Glutamatergic neuron (in vitro differentiated cells): Measurements from ENCODE around the gene FKBP5. TPM values are rescaled to one million over a fixed set of nuclear protein-coding genes. Genes with fewer than 3 reads are reported as not detected.

Source experiments
- DNase-seq: peaks from one replicate; pipeline ENCODE4 v3.0.0; 2022
- H3K27ac Mint-ChIP-seq: one replicate; pipeline ENCODE4 v1.8.0; 2020; ENCODE audit warnings: mild to moderate bottlenecking, mixed read lengths, inconsistent platforms; ENCODE audit not compliant: unreplicated experiment
- H3K27me3 Mint-ChIP-seq: one replicate; pipeline ENCODE4 v1.8.0; 2020; ENCODE audit warnings: mild to moderate bottlenecking, moderate library complexity, mixed read lengths, inconsistent platforms; ENCODE audit not compliant: unreplicated experiment
- H3K36me3 Mint-ChIP-seq: one replicate; pipeline ENCODE4 v1.8.0; 2020; ENCODE audit warnings: mild to moderate bottlenecking, mixed read lengths, inconsistent platforms; ENCODE audit not compliant: unreplicated experiment
- H3K4me1 Mint-ChIP-seq: one replicate; pipeline ENCODE4 v1.8.0; 2020; ENCODE audit warnings: mild to moderate bottlenecking, low read depth, mixed read lengths, inconsistent platforms; ENCODE audit not compliant: unreplicated experiment
- H3K4me3 Mint-ChIP-seq: one replicate; pipeline ENCODE4 v1.8.0; 2020; ENCODE audit warnings: mild to moderate bottlenecking, mixed read lengths, inconsistent platforms; ENCODE audit not compliant: unreplicated experiment
- H3K9me3 Mint-ChIP-seq: one replicate; pipeline ENCODE4 v1.8.0; 2020; ENCODE audit warnings: mild to moderate bottlenecking, moderate library complexity, mixed read lengths, inconsistent platforms; ENCODE audit not compliant: unreplicated experiment
- CTCF ChIP-seq: fragments of 200-600 bp; sonication (generic); IDR thresholded peaks from one replicate; pipeline ENCODE4 v1.5.0; 2021; ENCODE audit not compliant: partially characterized antibody, unreplicated experiment
- total RNA-seq: library from RNA; stranded (reverse); fragmentation: NEBNext Ultra II Directional; extraction: Animal tissue kit (Norgen Biotek cat#: 25700); gene quantifications from one replicate; pipeline ENCODE4 v1.2.1, GENCODE V29; 2021; ENCODE audit not compliant: unreplicated experiment

Gene FKBP5
- total RNA-seq, 1 donor from 2014 or later, result 10.6 TPM

GRCh38 chr6:35651244-35651643 is 37.5 kb downstream of the FKBP5 start:
- H3K36me3 Mint-ChIP-seq, result no peaks in the 10 kb centered on the region
- peaks cover 1% of the 10 kb centered on the region for H3K27me3 Mint-ChIP-seq

GRCh38 chr6:35650015-35650414 is 38.7 kb downstream of the FKBP5 start:
- Mint-ChIP-seq H3K9me3 (no peaks in the 10 kb centered on the region), H3K36me3 (no peaks in the 10 kb centered on the region), H3K27me3 (peaks cover 1% of the 10 kb centered on the region), H3K4me1 (peaks cover 2% of the 10 kb centered on the region), H3K27ac (no peak overlapping the region), H3K4me3 (no peak overlapping the region)
- TF ChIP-seq CTCF, result no peak
- DNase-seq, result no peak

More at GRCh38 chr6:35651244-35651643, 37.5 kb downstream of the FKBP5 start:
- TF ChIP-seq CTCF, result no peak
- DNase-seq, result no peak
- H3K27ac Mint-ChIP-seq, result no peak overlapping the region
- H3K4me3 Mint-ChIP-seq, result no peak overlapping the region
- no peaks in the 10 kb centered on the region for H3K9me3 Mint-ChIP-seq
- peaks cover 2% of the 10 kb centered on the region for H3K4me1 Mint-ChIP-seq

GRCh38 chr6:35648203-35648602 is 40.5 kb downstream of the FKBP5 start:
- Mint-ChIP-seq H3K4me3 (no peak overlapping the region), H3K36me3 (no peaks in the 10 kb centered on the region), H3K27me3 (peaks cover 1% of the 10 kb centered on the region), H3K27ac (no peak overlapping the region), H3K4me1 (peaks cover 2% of the 10 kb centered on the region), H3K9me3 (no peaks in the 10 kb centered on the region)
- DNase-seq, result no peak
- TF ChIP-seq CTCF, result no peak

- Mint-ChIP-seq H3K4me1 (peaks cover 2% of the 10 kb centered on the region), H3K27me3 (no peaks in the 10 kb centered on the region), H3K9me3 (no peaks in the 10 kb centered on the region), H3K4me3 (no peak overlapping the region), H3K27ac (no peak overlapping the region), H3K36me3 (no peaks in the 10 kb centered on the region)
- TF ChIP-seq CTCF, result no peak
- DNase-seq, result no peak
Measured at GRCh38 chr6:35647400-35647799, 41.3 kb downstream of the FKBP5 start.

- no peak for TF ChIP-seq CTCF
- H3K27me3 Mint-ChIP-seq, result no peaks in the 10 kb centered on the region
- H3K36me3 Mint-ChIP-seq, result no peaks in the 10 kb centered on the region
- H3K4me1 Mint-ChIP-seq, result peaks cover 2% of the 10 kb centered on the region
- DNase-seq, result no peak
- no peaks in the 10 kb centered on the region for H3K9me3 Mint-ChIP-seq
- no peak overlapping the region for H3K4me3 Mint-ChIP-seq
- no peak overlapping the region for H3K27ac Mint-ChIP-seq
Measured at GRCh38 chr6:35643162-35643535, 45.6 kb downstream of the FKBP5 start.
